NCI-H1092 treated with DMSO at 0.1 percent for 48 hours (cell line): Measurements from ENCODE around the gene SDHA.
"Not testable (repeated sequence)": the region's sequence is repeated elsewhere in the genome, so short reads cannot be mapped to it uniquely, and the experiment has no call there.

Source experiments
- DNase-seq: peaks from one replicate; lab custom pipeline; 2025; lab: John Stamatoyannopoulos, UW

Gene SDHA

DNA sequence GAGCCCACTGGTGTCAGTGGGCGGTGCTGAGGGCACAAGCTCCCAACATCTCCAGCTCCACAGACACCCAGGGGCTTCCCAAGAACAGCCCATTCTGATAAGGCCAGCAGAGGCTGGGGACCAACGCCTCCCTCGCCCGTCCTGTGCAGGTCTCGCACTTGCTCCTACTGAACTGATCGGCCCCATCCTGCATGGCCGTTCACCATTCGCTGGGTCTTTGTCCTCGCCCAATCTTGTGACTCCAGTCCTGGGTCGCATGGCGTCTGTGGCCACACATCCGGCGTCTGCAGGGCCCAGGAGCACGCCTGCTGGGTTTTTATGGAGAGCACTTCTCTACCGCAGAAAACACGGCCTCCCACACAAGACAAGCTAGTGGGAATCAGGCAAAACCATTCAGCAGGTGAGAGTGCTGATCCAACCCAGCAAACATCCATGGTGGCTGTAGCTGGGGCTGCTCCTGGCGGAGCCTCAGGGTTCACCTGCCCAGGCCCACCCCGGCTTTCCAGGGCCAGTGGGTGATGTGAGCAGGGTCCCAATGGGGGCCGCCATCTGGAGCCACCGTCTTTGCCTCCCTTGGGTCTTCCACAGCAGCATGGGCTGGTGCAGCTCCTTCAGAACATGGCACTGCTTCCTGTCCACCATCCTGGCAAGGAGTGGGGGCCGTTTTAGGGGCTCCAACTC, 19.5 kb upstream of the SDHA start:
- DNase-seq: no peak

DNA sequence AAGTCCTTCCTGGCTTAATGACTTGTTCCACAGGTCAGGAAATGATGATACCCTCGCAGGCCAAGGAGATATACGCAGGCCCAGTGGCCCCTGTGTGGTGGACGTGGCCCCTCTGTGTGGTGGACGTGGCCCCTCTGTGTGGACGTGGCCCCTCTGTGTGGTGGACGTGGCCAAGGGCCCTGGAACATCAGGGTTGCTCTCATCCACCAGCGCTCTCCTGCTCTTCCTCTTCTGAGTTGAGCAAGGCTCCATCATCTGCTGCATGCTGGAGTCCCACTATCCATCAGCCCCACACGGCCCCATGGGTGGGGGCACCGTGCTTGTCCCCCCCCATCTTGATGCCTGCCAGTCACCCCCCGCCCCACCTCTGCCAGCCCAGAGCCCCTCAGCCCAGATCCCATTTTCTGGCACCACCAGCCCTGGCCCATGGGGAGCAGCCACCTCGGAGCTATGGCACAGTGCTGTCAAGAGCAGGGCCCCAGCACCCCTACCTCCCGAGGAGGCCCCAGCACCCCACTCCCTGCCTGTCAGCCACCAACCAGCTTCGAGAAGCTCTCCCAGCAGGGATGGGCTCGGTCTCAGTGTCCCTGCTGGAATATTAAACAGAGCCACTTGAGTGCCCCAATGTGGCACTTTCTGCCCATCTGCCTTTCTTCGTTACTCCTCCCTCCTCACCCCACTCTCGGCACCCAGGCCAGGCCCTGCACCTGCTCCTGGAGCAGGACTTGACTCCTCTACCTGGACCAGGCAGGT, 18.7 kb upstream of the SDHA start:
- DNase-seq: no peak

DNA sequence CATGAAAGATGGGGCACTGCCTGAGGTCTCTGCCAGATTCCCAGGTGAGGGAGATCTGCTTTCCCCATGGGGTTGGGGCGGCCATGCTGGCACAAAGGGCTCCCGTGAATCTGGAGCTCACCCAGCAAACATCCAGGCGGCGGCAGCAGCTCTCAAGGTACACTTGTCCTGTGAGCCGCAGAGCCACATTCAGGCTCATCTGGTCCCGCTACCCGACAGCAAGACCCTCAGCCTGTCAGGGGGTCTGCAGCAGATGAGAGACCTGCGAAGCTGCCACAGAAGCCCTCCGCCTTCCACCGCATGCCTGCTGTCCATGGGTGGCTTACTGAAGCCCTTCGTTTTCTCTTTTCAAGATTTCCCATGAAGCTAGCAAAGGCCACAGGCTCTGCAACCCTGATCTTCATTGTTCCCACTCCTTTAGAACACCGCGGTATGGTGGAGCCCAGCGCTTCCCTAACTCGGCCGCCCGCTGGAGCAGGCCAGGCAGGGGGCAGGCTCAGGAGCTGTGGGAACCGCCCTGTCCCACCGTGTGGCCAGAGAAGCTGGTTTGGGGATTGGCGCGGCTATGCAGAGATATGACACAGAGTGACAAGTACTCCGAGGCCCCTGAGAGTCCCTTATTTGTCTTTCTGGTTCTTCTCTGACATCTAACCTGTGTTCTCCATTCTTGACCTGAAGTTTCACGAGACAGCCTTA, 18.0 kb upstream of the SDHA start:
- DNase-seq: no peak

DNA sequence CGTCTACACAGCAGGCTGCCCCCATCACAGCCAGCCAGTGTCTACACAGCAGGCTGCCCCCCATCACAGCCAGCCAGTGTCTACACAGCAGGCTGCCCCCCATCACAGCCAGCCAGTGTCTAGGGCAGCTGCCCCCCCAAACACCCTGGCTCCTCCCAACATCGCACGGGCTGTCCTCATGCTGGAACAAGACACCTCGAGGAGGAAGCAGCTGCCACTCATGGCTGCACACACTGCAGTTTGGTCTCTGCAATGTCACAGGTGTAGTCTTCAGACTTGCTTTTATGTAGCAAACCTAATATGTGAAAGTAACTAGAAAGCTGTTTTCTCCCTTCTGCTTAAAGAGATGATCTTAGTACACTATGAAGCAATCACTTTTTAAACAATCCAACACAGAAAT, 17.1 kb upstream of the SDHA start:
- no peak for DNase-seq

DNA sequence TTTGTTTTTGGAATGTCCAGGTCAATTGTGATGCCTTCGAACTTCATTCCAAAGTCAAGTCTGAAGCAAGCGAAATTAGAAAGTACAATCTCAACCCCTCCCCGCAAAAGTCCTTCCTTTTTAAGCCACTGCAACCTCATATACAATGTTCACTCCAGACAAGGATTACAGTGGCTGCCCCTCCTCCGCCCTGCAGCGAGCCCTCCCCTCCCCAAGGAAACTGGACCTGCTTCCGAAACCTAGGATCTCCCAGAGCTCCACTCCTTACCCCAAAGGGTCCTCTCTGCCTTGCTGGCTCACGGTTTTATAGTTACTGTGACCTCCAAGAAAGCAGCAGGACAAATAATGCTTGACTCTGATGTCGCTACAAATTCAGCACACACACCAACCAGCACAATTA, 16.4 kb upstream of the SDHA start:
- no peak for DNase-seq

DNA sequence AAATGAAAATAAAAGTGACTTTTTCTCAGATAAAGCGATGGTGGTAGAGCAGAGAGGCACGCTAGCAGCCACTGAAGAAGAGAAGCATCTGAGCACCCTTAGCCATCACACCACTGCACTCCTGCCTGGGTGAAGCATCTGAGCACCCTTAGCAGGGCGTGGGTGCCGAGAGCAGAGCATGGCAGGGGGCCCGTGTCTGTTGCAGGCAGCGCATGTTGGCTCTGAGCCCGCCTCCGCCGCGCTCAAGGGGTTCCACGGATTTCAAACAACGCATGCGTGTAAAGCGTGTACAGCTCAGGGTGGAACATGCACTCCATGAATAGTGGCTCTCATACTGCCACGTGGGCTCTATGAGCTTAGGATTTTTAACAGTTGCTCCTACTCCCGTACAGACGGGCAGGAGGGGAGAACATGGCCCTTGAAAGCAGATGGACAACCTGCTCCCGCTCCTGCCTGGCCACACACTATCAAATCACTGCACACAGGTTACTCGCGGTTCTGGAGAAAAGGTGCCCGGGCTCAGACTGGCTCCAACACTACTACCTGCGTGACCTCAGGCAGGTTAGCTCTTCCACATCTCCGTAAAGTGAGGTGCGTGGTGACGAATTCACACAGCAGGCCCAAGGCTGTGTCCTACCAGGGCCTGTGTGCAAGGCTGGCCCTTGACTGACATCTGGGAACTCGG, 14.7 kb upstream of the SDHA start:
- DNase-seq: no peak

DNA sequence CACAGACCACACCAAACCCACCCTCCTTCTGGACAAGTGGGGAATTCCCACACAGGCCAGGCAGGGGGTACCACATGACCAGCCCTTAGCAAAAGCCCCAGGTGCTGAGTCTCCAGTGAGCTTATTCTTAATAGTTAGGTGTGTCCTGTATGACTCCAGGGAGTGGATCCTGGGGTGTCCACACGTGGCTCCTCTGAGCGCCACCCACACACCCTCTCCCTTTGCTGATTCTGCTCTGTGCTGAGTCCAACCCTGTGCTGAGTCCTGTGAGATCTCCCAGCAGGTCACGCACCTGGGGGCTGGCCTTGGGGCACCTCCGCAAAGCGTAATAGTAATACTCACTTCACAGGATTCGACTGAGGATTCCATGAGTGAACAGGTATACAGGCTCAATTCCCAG, 14.1 kb upstream of the SDHA start:
- no peak for DNase-seq

DNA sequence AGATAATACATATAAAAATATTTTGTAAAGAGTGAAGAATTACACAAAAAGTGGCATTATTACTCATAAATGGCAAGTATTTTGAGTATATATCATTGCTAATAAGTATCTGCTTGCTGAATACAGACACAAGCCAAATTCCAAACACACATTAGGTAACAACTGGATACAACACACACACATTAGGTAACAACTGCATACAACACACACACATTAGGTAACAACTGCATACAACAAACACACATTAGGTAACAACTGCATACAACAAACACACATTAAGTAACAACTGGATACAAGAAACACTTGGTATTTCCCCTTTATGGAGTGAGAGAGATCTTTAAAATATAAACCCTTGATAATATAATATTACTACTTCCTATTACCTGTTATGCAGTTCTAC, 13.7 kb upstream of the SDHA start:
- DNase-seq: no peak

DNA sequence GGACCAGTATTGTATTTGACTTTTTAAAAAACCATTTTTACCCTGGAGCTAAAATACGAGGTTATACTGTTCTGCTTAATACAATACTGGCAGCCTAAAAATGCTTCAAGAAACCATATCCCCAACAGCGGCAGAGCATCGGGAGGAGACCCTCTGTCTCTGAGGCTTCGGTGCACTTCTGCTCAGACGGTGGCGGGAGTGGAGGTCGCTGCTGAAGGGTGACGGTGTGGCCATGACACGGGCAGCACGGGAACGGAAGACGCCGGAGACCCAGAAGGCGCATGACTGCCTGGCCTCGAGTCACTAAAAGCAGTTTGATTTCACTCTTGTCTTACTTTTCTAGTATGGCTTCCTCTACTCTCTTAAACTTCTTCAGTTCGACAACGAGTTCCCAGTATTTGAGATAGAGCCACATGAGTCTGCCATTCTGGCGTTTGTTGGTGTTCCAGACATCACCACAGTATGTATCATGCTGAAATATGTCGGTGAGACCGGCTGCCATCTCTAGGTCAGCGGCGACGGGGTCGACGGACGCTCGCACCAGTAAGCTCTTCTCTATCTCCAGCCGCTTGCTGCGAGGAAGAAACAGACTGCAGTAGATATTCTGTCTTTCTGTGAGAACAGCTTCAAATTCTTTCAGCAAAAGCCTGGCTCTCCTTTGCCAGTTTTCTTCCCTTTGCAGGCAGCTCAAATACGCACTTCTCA, 13.0 kb upstream of the SDHA start:
- no peak for DNase-seq

DNA sequence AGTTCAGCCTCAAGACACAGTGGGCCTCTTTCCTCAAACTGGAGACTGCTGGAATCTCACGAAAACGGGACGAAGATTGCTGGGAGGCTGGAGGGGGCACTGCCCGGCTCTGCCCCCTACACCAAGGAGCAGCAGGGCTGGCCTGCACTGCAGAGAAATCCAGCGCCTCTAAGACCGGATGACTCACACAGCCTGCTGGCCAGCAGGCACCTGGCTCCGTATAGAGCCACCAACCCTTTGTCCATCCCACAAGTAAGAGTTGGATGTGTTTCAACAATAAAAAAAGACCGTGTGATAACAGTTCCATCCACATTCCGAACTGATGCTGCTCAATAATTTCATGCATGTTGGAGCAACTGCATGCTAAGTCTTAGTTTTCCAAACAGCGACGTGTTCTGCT, 11.7 kb upstream of the SDHA start:
- DNase-seq: no peak

DNA sequence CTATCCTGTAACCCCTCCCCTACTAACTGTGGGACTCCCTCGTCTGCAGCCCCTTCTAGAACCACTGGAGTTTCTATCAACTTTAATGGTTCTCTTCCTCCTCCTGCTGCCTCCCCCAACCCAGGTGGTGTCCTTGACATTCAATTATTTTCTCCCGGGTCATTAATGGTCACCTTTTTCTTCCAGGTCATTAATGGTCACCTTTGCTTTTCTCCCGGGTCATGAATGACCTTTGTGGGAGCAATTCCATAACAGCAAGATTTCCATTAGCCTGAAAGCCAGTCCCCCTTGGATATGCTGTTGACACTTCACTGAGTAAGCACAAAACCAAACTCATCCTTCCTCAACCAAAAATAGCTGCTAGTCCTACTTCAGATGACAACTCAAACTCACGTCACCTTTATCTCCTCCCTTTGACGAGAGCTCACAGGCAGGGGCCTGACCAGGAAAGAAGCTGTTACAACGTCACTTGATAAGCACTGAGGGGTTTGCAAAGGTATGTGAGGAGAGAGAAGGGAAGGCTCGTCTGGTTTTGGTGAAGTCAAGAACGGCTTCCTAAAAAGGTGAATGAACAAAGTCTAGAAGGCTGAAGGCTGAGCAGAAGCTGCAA, 11.1 kb upstream of the SDHA start:
- DNase-seq: no peak

DNA sequence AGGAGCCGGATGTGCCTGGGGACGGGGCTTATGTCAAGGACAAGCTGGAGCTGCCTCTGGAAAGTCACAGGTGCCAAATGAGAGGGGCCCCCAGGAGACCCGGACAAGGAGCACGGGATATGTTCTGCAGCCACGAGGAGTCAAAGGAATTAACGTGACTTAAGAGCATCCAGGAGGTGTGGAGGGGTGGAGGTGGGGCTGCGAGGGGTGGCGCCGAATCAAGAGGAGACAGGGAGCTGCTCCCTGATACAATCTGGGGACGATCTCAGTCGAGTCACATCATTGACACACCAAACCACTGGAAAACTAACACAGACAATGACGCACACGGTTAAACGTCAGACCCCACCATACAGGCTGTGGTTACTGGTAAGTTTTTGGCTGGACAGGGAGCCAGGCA, 10.5 kb upstream of the SDHA start:
- no peak for DNase-seq

DNA sequence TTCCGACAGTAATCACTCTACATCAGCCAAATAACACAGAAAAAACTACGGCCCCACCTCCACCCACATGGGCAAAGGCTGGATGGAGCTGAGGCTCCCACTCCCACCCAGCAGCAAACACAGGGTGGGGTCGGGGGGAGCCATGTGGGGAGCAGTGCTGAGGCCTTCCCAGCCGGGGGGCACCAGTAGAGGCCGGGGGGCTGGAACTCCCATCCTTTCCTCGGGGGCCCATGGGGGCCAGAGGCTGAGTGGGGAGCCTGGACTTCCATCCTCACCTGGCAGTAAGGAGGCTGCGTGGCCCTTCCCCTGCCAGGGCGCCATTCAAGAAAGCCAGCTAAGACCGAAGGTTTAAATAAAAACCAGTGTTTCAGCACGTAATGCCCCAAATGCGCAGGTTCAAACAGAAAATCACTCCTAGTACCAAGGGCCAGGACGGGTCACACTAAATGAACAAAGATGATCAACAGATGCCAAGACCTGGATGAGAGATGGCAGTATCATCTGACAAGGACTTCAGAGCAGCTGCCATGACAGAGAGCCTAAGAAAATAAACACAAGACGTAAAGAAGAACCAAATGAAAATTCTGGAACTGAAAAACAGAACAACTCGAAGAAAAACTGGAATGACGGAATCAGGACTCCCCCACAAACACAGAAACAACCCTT, 9.5 kb upstream of the SDHA start:
- no peak for DNase-seq

DNA sequence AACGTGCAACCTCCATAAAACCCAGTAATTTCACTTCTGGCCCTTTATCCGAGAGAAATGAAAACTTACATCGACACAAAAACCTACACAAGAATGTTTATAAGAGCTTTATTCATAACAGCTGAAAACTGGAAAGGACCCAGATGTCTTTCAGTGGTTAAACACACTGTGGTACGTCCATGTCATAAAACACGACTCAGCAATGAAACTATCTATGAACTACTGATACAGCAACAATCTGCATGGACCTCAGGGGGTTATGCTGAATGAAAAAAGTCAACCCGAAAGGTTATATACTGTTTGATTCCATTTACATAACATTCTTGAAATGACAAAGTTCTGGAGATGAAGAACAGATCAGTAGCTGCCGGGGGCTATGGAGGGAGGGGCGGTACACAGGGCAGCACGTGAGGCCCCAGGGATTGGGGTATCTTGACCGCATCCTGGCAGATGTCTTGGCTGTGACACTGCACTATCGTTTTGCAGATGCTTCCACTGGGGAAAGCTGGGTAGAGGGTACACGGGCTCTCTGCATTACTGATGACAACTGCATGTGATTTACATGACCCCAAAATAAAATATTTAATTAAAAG, 4.2 kb upstream of the SDHA start:
- no peak for DNase-seq

DNA sequence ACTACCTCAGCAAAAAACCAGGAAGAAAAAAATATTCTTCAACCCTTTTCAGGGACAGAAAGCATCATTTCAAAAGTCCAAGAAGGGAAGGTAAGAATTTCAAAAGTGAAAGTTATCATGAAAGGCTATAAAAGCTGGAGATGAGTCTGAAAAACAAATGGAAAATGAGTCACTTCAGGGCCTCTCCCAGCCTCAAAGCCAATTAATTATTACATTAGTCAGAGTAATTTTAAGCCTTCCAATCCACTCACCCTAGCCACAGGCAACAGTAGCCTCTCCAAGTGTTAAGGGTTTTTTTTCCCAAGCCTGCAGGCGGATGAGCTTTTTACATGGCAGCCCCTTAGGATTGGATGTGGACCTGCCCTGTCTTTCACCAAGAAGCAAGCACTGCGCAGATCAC, 2.9 kb upstream of the SDHA start:
- not testable (repeated sequence) for DNase-seq

DNA sequence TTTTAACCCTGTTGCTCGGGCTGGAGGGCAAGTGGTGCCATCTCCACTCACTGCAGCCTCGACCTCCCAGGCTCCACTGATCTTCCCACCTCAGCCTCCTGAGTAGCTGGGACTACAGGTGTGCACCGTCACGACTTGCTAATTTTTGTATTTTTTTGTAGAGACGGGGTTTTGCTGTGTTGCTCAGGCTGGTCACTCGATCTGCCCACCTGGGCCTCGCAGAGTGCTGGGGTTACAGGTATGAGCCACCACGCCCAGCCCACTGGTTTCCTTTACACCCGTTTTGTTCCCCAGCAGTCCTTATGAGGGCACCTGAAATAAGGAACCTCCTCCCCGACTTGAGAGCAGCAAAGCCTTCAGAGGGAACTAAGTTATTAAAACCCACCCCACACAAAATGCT, 2.0 kb upstream of the SDHA start:
- DNase-seq: not testable (repeated sequence)

DNA sequence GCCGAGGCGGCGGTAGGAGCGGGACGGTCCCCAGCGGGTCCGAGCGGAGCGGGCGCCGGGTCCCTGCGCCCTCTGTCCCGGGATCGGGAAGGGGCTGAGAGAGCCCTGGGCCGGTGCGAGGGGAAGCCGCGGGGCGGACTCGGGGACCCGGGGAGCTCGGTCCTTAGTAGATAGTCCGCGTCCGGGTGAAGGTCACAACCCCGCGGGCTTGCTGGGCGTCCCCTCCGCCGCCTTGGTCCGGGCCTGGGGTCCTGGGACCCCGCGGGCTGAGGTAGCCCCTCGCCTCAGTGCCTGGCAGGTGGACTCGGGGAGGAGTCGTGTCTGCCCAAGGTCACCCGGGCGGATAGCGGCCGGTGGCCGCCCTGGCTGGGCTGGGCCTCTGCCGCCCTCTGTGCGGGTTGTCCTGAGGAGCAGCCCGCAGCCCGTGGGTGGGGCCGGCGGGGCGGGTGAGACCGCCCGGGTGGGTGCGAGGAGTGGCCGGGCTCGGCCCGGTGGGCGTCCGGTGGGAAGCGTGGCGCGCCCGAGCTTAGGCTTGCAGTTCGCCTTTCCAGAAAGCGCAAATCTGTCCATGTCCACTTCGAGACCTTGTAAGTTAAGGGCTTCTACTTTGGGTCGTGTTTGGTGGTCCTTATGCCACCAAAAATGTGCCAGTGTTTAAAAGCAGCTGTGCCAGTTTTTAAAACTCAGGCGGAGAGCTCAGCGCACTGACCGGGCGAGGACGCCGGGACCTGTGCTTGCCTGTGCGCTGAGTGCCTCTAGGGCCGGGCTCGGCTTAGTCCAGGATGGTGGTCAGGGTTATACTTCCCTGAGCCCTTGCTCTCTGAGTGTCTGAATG, 554 bp downstream of the SDHA start:
- DNase-seq: peak; percentile 9

DNA sequence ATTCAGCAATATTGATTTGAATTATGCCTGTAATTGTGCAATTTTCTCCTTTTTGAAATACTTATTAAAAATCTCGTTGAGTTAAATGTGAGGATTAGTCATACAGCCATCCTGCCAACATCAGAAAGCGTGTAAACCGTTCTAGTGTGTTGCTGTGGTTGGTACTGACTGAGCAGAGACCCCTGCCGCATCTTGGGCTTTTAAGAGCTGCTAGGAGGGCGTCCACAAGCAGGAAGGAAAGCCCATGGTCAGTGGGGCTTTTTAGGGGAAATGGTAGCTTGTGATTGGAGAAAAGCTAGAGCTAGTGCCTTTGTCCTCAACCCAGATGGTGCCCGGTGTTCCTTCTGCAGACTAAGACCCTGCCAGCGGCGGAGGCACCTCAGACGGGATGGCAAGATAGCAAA, 1.3 kb downstream of the SDHA start:
- DNase-seq: no peak

DNA sequence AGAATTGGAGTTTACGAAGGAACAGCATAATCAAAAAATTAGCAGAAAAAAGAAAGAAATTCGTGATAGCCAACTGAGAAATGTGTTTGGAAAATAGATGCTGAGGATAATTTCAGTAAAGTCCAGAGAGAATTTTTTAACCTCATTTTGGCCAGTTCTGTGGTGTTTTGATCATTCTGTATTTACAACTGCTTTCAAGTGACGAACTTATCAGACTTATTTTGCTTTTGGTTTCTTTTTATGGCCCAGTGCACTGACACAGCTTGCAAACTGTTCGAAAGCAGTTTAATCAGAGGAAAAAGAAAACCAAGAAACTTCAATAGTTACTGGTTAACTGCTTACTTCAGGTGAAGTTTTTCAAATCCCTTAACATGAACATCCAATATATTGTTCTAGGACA, 1.9 kb downstream of the SDHA start:
- DNase-seq: no peak
